Astrocyte (in vitro differentiated cells and primary cell): ENCODE data around the gene CHAF1A. TPM values are rescaled to one million over a fixed set of nuclear protein-coding genes. Genes with fewer than 3 reads are reported as not detected.

ENCODE experiments used
- DNase-seq: peaks from one replicate; pipeline ENCODE4 v3.0.0-alpha.2; 2010; ENCODE audit warnings: low read depth
- FAIRE-seq: peaks from 2 replicates; lab custom pipeline; 2011; peaks lifted over from hg19 to GRCh38; lab: Jason Lieb, UNC
- H2AFZ ChIP-seq: 2 replicates; pipeline ENCODE4 v1.6.0; 2012; ENCODE audit warnings: low read depth, low read length, inconsistent platforms
- H3K27ac ChIP-seq: 2 replicates; pipeline ENCODE4 v1.5.1; 2011; ENCODE audit warnings: low read depth, low read length, inconsistent platforms
- H3K27me3 ChIP-seq: 2 replicates; pipeline ENCODE4 v1.6.0; 2011; ENCODE audit warnings: low read length, inconsistent platforms; ENCODE audit not compliant: insufficient read depth
- H3K36me3 ChIP-seq: 2 replicates; pipeline ENCODE4 v1.5.1; 2011; ENCODE audit warnings: low read length, inconsistent platforms; ENCODE audit not compliant: insufficient read depth
- H3K4me1 ChIP-seq: 2 replicates; pipeline ENCODE4 v1.5.1; 2011; ENCODE audit warnings: low read length, inconsistent platforms; ENCODE audit not compliant: insufficient read depth
- H3K4me2 ChIP-seq: 2 replicates; pipeline ENCODE4 v1.6.0; 2012; ENCODE audit warnings: low read length, inconsistent platforms
- H3K4me3 ChIP-seq: 2 replicates; pipeline ENCODE4 v1.5.1; 2011; ENCODE audit warnings: low read depth, mild to moderate bottlenecking, low read length, inconsistent platforms; ENCODE audit not compliant: insufficient read depth
- H3K79me2 ChIP-seq: 2 replicates; pipeline ENCODE4 v1.6.0; 2012; ENCODE audit warnings: mild to moderate bottlenecking, low read length, inconsistent platforms; ENCODE audit not compliant: insufficient read depth
- H3K9ac ChIP-seq: 2 replicates; pipeline ENCODE4 v1.6.0; 2012; ENCODE audit warnings: mild to moderate bottlenecking, low read length, inconsistent platforms
- H3K9me3 ChIP-seq: 2 replicates; pipeline ENCODE4 v1.5.1; 2012; ENCODE audit warnings: low read depth, mild to moderate bottlenecking, low read length, inconsistent platforms; ENCODE audit not compliant: insufficient read depth
- H4K20me1 ChIP-seq: 2 replicates; pipeline ENCODE4 v1.6.0; 2012; ENCODE audit warnings: low read length, inconsistent platforms; ENCODE audit not compliant: insufficient read depth
- H3K27ac Mint-ChIP-seq: one replicate; pipeline ENCODE4 v1.8.0; 2021; ENCODE audit warnings: mild to moderate bottlenecking, mixed read lengths; ENCODE audit not compliant: unreplicated experiment
- H3K27me3 Mint-ChIP-seq: one replicate; pipeline ENCODE4 v1.8.0; 2021; ENCODE audit warnings: low read depth, mixed read lengths; ENCODE audit not compliant: unreplicated experiment
- H3K36me3 Mint-ChIP-seq: one replicate; pipeline ENCODE4 v1.8.0; 2021; ENCODE audit warnings: low read depth, mixed read lengths; ENCODE audit not compliant: unreplicated experiment
- H3K4me1 Mint-ChIP-seq: one replicate; pipeline ENCODE4 v1.8.0; 2021; ENCODE audit warnings: low read depth, mixed read lengths; ENCODE audit not compliant: unreplicated experiment
- H3K4me3 Mint-ChIP-seq: one replicate; pipeline ENCODE4 v1.8.0; 2021; ENCODE audit warnings: mild to moderate bottlenecking, moderate library complexity, mixed read lengths; ENCODE audit not compliant: unreplicated experiment
- H3K9me3 Mint-ChIP-seq: one replicate; pipeline ENCODE4 v1.8.0; 2021; ENCODE audit warnings: mild to moderate bottlenecking, mixed read lengths; ENCODE audit not compliant: unreplicated experiment
- CTCF ChIP-seq: IDR thresholded peaks from 2 replicates; pipeline ENCODE4 v1.5.1; 2011; ENCODE audit warnings: low read depth, mild to moderate bottlenecking, inconsistent platforms, low read length, moderate library complexity; ENCODE audit not compliant: insufficient read depth
- EZH2 ChIP-seq: IDR thresholded peaks from 2 replicates; pipeline ENCODE4 v1.6.1; 2012; ENCODE audit warnings: mild to moderate bottlenecking, low read length, inconsistent platforms; ENCODE audit not compliant: insufficient read depth
- total RNA-seq: library from RNA; stranded (reverse); gene quantifications from 2 replicates; pipeline ENCODE4 v1.2.1, GENCODE V29; 2021

CHAF1A gene
- total RNA-seq, 1 donor from 2014 or later, result 8.5 TPM

- Histone ChIP-seq H3K9ac (no peak overlapping the region), H3K27me3 (no peaks in the 10 kb centered on the region), H3K79me2 (no peaks in the 10 kb centered on the region), H3K4me3 (no peak overlapping the region), H3K4me1 (peaks cover 3% of the 10 kb centered on the region), H3K27ac (no peak overlapping the region), H3K9me3 (no peaks in the 10 kb centered on the region), H4K20me1 (no peaks in the 10 kb centered on the region), H2AFZ (no peak overlapping the region), H3K4me2 (no peak overlapping the region), H3K36me3 (peaks cover 17% of the 10 kb centered on the region)
- no peak for FAIRE-seq
- no peaks in the 10 kb centered on the region for H3K27me3 Mint-ChIP-seq
- no peak overlapping the region for H3K27ac Mint-ChIP-seq
- H3K36me3 Mint-ChIP-seq, result peaks cover 15% of the 10 kb centered on the region
- DNase-seq, result no peak
- TF ChIP-seq EZH2, result no peak
- no peak for TF ChIP-seq CTCF
- H3K9me3 Mint-ChIP-seq, result no peaks in the 10 kb centered on the region
- H3K4me3 Mint-ChIP-seq, result no peak overlapping the region
- H3K4me1 Mint-ChIP-seq, result no peaks in the 10 kb centered on the region
Observed at GRCh38 chr19:4428326-4428975, 26.0 kb downstream of the CHAF1A start.

- Histone ChIP-seq H3K36me3 (peaks cover 9% of the 10 kb centered on the region), H3K4me1 (peaks cover 3% of the 10 kb centered on the region), H3K79me2 (no peaks in the 10 kb centered on the region), H3K9me3 (no peaks in the 10 kb centered on the region), H3K4me2 (no peak overlapping the region), H4K20me1 (no peaks in the 10 kb centered on the region), H3K9ac (no peak overlapping the region), H2AFZ (no peak overlapping the region), H3K4me3 (no peak overlapping the region), H3K27me3 (no peaks in the 10 kb centered on the region), H3K27ac (no peak overlapping the region)
- Mint-ChIP-seq H3K36me3 (peaks cover 12% of the 10 kb centered on the region), H3K4me3 (no peak overlapping the region), H3K9me3 (no peaks in the 10 kb centered on the region), H3K27me3 (no peaks in the 10 kb centered on the region), H3K4me1 (no peaks in the 10 kb centered on the region), H3K27ac (no peak overlapping the region)
- DNase-seq (no peak), FAIRE-seq (no peak)
- no peak for TF ChIP-seq EZH2
Observed at GRCh38 chr19:4429256-4429655, 26.8 kb downstream of the CHAF1A start.

- no peak overlapping the region for H3K27ac ChIP-seq
- no peaks in the 10 kb centered on the region for H3K4me1 Mint-ChIP-seq
- no peaks in the 10 kb centered on the region for H3K9me3 Mint-ChIP-seq
- peaks cover 3% of the 10 kb centered on the region for H3K4me1 ChIP-seq
- no peaks in the 10 kb centered on the region for H3K79me2 ChIP-seq
- FAIRE-seq, result no peak
- H3K27me3 Mint-ChIP-seq, result no peaks in the 10 kb centered on the region
- no peak overlapping the region for H2AFZ ChIP-seq
- DNase-seq, result no peak
- TF ChIP-seq CTCF (no peak), EZH2 (no peak)
- H3K4me3 Mint-ChIP-seq, result no peak overlapping the region
- H3K4me3 ChIP-seq, result no peak overlapping the region
- H3K4me2 ChIP-seq, result no peak overlapping the region
- peaks cover 11% of the 10 kb centered on the region for H3K36me3 ChIP-seq
- no peaks in the 10 kb centered on the region for H4K20me1 ChIP-seq
- H3K36me3 Mint-ChIP-seq, result peaks cover 17% of the 10 kb centered on the region
- no peak overlapping the region for H3K27ac Mint-ChIP-seq
- H3K9ac ChIP-seq, result no peak overlapping the region
- H3K9me3 ChIP-seq, result no peaks in the 10 kb centered on the region
- H3K27me3 ChIP-seq, result no peaks in the 10 kb centered on the region
Observed at GRCh38 chr19:4429771-4430171, 27.3 kb downstream of the CHAF1A start.
